Activated CD4-positive, alpha-beta memory T cell treated with anti-CD3 and anti-CD28 coated beads for 36 hours (primary cell): Measurements from ENCODE around the gene AHNAK. TPM values are rescaled to one million over a fixed set of nuclear protein-coding genes. Genes with fewer than 3 reads are reported as not detected.
"Not testable (repeated sequence)": the region's sequence is repeated elsewhere in the genome, so short reads cannot be mapped to it uniquely, and the experiment has no call there.

Experiments
- CTCF ChIA-PET: fragments of 350-600 bp; sonication (Branson Sonifier 250); formaldehyde crosslinking; loops from one replicate; lab custom pipeline; 2021; ENCODE audit warnings: antibody characterized with exemption, inconsistent platforms; lab: Charles Lee
- POLR2A ChIA-PET: fragments of 350-600 bp; sonication (Branson Sonifier 250); formaldehyde crosslinking; loops from one replicate; lab custom pipeline; 2021; ENCODE audit warnings: antibody characterized with exemption; lab: Charles Lee
- DNase-seq: peaks from one replicate; pipeline ENCODE4 v3.0.0-alpha.2; 2020
- H3K27ac Mint-ChIP-seq: one replicate; pipeline ENCODE4 v1.8.0; 2021; ENCODE audit warnings: mixed read lengths
- H3K27me3 Mint-ChIP-seq: one replicate; pipeline ENCODE4 v1.8.0; 2021; ENCODE audit warnings: mixed read lengths
- H3K36me3 Mint-ChIP-seq: one replicate; pipeline ENCODE4 v1.8.0; 2021; ENCODE audit warnings: mixed read lengths
- H3K4me1 Mint-ChIP-seq: one replicate; pipeline ENCODE4 v1.8.0; 2021; ENCODE audit warnings: low read depth, mixed read lengths
- H3K4me3 Mint-ChIP-seq: one replicate; pipeline ENCODE4 v1.8.0; 2021; ENCODE audit warnings: mild to moderate bottlenecking, mixed read lengths
- H3K9me3 Mint-ChIP-seq: one replicate; pipeline ENCODE4 v1.8.0; 2021; ENCODE audit warnings: mixed read lengths
- intact Hi-C: fragments of 100-400 bp; cut with micrococcal nuclease; formaldehyde crosslinking; loops from one replicate; pipeline ENCODE4 v1.15.1; 2023
- total RNA-seq, 2 experiments: library from RNA; stranded (reverse); gene quantifications; one replicate each; pipeline ENCODE4 v1.2.3, GENCODE V29; 2021

AHNAK gene
- total RNA-seq, 2 experiments from 2014 or later: 83.7 to 85.2 TPM

- no peaks in the 10 kb centered on the region for H3K9me3 Mint-ChIP-seq
- DNase-seq: no peak
- H3K4me1 Mint-ChIP-seq: peaks cover 88% of the 10 kb centered on the region
- peak overlapping the region; percentile 33 for H3K4me3 Mint-ChIP-seq
- intact Hi-C loops: loop anchor here (1.0 to 5.0 kb wide), 2 partner anchors 8 to 585 kb away; partner anchors contain the start of gene FTH1
- H3K36me3 Mint-ChIP-seq: peaks cover 4% of the 10 kb centered on the region
- ChIA-PET POLR2A (interaction anchor here (0.7 to 9.1 kb wide), 13 partner anchors 8 to 328 kb away, joined by 3 to 188 read pairs (median 6); partner anchors contain the start of genes AHNAK, C11orf98, CSKMT and EEF1G), CTCF (interaction anchor here (0.6 to 6.7 kb wide), 7 partner anchors 8 to 329 kb away, joined by 3 to 123 read pairs (median 9); no protein-coding TSS in a partner anchor)
- H3K27ac Mint-ChIP-seq: peak overlapping the region; percentile 85
- peaks cover 2% of the 10 kb centered on the region for H3K27me3 Mint-ChIP-seq
Observed at GRCh38 chr11:62552485-62553079, 6.0 kb upstream of the AHNAK start.

- H3K36me3 Mint-ChIP-seq, H3K27me3 Mint-ChIP-seq, H3K9me3 Mint-ChIP-seq, H3K4me3 Mint-ChIP-seq, DNase-seq: not testable (repeated sequence)
- ChIA-PET POLR2A (interaction anchor here (1.8 to 9.1 kb wide), 4 partner anchors 8 to 121 kb away, joined by 7 to 188 read pairs (median 10); partner anchors contain the start of genes AHNAK, C11orf98, CSKMT and EEF1G), CTCF (interaction anchor here (4.0 to 6.7 kb wide), 3 partner anchors 9 to 126 kb away, joined by 34 to 123 read pairs (median 36); no protein-coding TSS in a partner anchor)
- Mint-ChIP-seq H3K27ac (peak overlapping the region; percentile 50), H3K4me1 (peaks cover 73% of the 10 kb centered on the region)
- intact Hi-C loops: loop anchor here (5.0 kb wide), 1 partner anchor 583 kb away; the partner anchor contains the start of gene FTH1
Observed at GRCh38 chr11:62550478-62550877, 3.9 kb upstream of the AHNAK start.

GRCh38 chr11:62548545-62549335, 2.1 kb upstream of the AHNAK start:
- Mint-ChIP-seq H3K4me1 (peaks cover 66% of the 10 kb centered on the region), H3K27ac (no peak overlapping the region), H3K9me3 (no peaks in the 10 kb centered on the region), H3K36me3 (no peaks in the 10 kb centered on the region), H3K27me3 (peaks cover 2% of the 10 kb centered on the region), H3K4me3 (no peak overlapping the region)
- DNase-seq: no peak
- intact Hi-C loops: no loop called here
- ChIA-PET POLR2A (no interaction called here), CTCF (interaction anchor here (0.7 to 4.0 kb wide), 3 partner anchors 9 to 333 kb away, joined by 3 to 34 read pairs (median 3); no protein-coding TSS in a partner anchor)

GRCh38 chr11:62547691-62548281, 1.2 kb upstream of the AHNAK start:
- no peaks in the 10 kb centered on the region for H3K36me3 Mint-ChIP-seq
- peaks cover 2% of the 10 kb centered on the region for H3K27me3 Mint-ChIP-seq
- POLR2A ChIA-PET: interaction anchor here (1.0 to 9.6 kb wide), 3 partner anchors 7 to 121 kb away, joined by 3 to 188 read pairs (median 4); partner anchors contain the start of gene INTS5
- CTCF ChIA-PET: interaction anchor here (0.8 to 14.6 kb wide), 3 partner anchors 10 to 123 kb away, joined by 3 to 272 read pairs (median 7); no protein-coding TSS in a partner anchor
- H3K4me1 Mint-ChIP-seq: peaks cover 65% of the 10 kb centered on the region
- H3K27ac Mint-ChIP-seq: no peak overlapping the region
- peak overlapping the region; percentile 56 for H3K4me3 Mint-ChIP-seq
- H3K9me3 Mint-ChIP-seq: no peaks in the 10 kb centered on the region
- intact Hi-C loops: no loop called here
- peak; percentile 31 for DNase-seq

GRCh38 chr11:62546929-62547625, 471 bp upstream of the AHNAK start:
- intact Hi-C loops: loop anchor here (1.0 kb wide), 1 partner anchor 8 kb away; no protein-coding TSS in a partner anchor
- no peaks in the 10 kb centered on the region for H3K36me3 Mint-ChIP-seq
- H3K4me3 Mint-ChIP-seq: peak overlapping the region; percentile 68
- H3K27ac Mint-ChIP-seq: no peak overlapping the region
- no peaks in the 10 kb centered on the region for H3K9me3 Mint-ChIP-seq
- H3K27me3 Mint-ChIP-seq: peaks cover 2% of the 10 kb centered on the region
- no peak for DNase-seq
- ChIA-PET POLR2A (interaction anchor here (0.7 to 9.6 kb wide), 5 partner anchors 8 to 123 kb away, joined by 3 to 188 read pairs (median 3); partner anchors contain the start of genes INTS5 and TUT1), CTCF (interaction anchor here (0.8 to 14.6 kb wide), 4 partner anchors 9 to 122 kb away, joined by 4 to 272 read pairs (median 7); no protein-coding TSS in a partner anchor)
- peaks cover 64% of the 10 kb centered on the region for H3K4me1 Mint-ChIP-seq

- no peaks in the 10 kb centered on the region for H3K27me3 Mint-ChIP-seq
- peak overlapping the region; percentile 83 for H3K27ac Mint-ChIP-seq
- H3K9me3 Mint-ChIP-seq: no peaks in the 10 kb centered on the region
- DNase-seq: peak; percentile 79
- ChIA-PET CTCF (interaction anchor here (5.9 to 14.6 kb wide), 3 partner anchors 13 to 151 kb away, joined by 48 to 272 read pairs (median 172); no protein-coding TSS in a partner anchor), POLR2A (interaction anchor here (0.6 to 9.6 kb wide), 8 partner anchors 10 to 295 kb away, joined by 3 to 188 read pairs (median 6); partner anchors contain the start of genes EEF1G and HNRNPUL2)
- H3K4me3 Mint-ChIP-seq: peak overlapping the region; percentile 93
- peaks cover 64% of the 10 kb centered on the region for H3K4me1 Mint-ChIP-seq
- H3K36me3 Mint-ChIP-seq: no peaks in the 10 kb centered on the region
- intact Hi-C loops: loop anchor here (1.0 kb wide), 1 partner anchor 10 kb away; no protein-coding TSS in a partner anchor
Observed at GRCh38 chr11:62545437-62546243, 966 bp downstream of the AHNAK start.

- Mint-ChIP-seq H3K27me3 (no peaks in the 10 kb centered on the region), H3K4me1 (peaks cover 66% of the 10 kb centered on the region), H3K27ac (peak overlapping the region; percentile 83), H3K36me3 (no peaks in the 10 kb centered on the region), H3K4me3 (peak overlapping the region; percentile 93), H3K9me3 (no peaks in the 10 kb centered on the region)
- intact Hi-C loops: loop anchor here (5.0 kb wide), 1 partner anchor 48 kb away; no protein-coding TSS in a partner anchor
- ChIA-PET POLR2A (interaction anchor here (0.6 to 9.6 kb wide), 12 partner anchors 10 to 296 kb away, joined by 3 to 188 read pairs (median 4); partner anchors contain the start of genes C11orf98, CSKMT, EEF1G and HNRNPUL2), CTCF (interaction anchor here (0.6 to 14.6 kb wide), 9 partner anchors 8 to 155 kb away, joined by 3 to 272 read pairs (median 21); partner anchors contain the start of genes EEF1G and TUT1)
- DNase-seq: peak; percentile 52
Observed at GRCh38 chr11:62544581-62545436, 1.8 kb downstream of the AHNAK start.

GRCh38 chr11:62543680-62544444, 2.7 kb downstream of the AHNAK start:
- intact Hi-C loops: loop anchor here (1.0 to 5.0 kb wide), 4 partner anchors 7 to 117 kb away; no protein-coding TSS in a partner anchor
- Mint-ChIP-seq H3K4me1 (peaks cover 72% of the 10 kb centered on the region), H3K36me3 (no peaks in the 10 kb centered on the region), H3K9me3 (no peaks in the 10 kb centered on the region), H3K27ac (peak overlapping the region; percentile 83), H3K27me3 (no peaks in the 10 kb centered on the region), H3K4me3 (peak overlapping the region; percentile 93)
- ChIA-PET CTCF (interaction anchor here (0.8 to 14.6 kb wide), 25 partner anchors 9 to 204 kb away, joined by 3 to 272 read pairs (median 6); partner anchors contain the start of genes EEF1G, LRRN4CL and TUT1), POLR2A (interaction anchor here (0.7 to 9.6 kb wide), 17 partner anchors 9 to 298 kb away, joined by 3 to 188 read pairs (median 6); partner anchors contain the start of genes C11orf98, CSKMT, EEF1G and GANAB)
- peak; percentile 25 for DNase-seq
